HG03342 (cell line): ENCODE measurements around the gene KIF26B.

ENCODE experiments used
- ATAC-seq: cut with Tn5 transposase; IDR thresholded peaks from one replicate; pipeline ENCODE4 v1.9.1; 2021; ENCODE audit warnings: mild to moderate bottlenecking, moderate library complexity; ENCODE audit not compliant: unreplicated experiment

Gene KIF26B

GRCh38 chr1:245448975-245449431 lies 294.2 kb downstream of the KIF26B start:
- no peak for ATAC-seq

DNA sequence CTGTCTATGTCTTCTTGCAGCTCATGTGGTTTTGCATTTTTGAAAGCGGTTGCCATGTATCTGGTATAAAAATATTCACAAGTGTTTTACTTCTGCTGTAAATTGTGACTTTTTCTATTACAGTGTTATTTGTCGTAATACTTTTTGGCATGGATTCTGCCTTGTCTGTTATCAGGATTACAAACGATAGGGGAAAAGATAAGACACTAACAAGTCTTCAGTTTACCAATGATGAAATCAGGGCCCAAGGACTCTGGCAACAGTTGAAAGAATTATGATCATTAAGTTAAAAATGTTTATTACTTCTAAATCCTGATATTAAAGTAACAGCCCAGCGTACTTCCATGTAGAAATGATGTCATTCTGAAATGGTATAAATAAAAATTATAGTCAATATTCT lies 298.8 kb downstream of the KIF26B start:
- no peak for ATAC-seq

DNA sequence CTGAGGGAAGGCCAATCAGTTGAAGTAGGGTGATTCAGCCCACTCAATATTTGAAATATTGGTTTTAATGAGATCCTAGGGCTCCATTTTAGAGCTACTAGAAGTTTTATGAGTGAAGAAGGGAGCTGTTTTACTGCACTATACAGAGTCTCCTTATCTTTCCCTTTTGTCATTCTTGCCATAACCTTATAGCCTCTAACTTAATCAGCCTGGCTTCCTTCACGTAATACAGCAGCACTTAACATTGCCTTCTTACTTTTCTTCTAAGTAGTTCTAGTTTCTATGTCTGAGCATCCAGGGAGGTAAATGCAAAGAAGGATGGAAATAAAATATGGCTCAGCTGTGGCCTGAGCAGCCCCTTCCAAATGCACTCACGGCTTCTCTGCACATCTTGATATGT lies 299.3 kb downstream of the KIF26B start:
- ATAC-seq: no peak

DNA sequence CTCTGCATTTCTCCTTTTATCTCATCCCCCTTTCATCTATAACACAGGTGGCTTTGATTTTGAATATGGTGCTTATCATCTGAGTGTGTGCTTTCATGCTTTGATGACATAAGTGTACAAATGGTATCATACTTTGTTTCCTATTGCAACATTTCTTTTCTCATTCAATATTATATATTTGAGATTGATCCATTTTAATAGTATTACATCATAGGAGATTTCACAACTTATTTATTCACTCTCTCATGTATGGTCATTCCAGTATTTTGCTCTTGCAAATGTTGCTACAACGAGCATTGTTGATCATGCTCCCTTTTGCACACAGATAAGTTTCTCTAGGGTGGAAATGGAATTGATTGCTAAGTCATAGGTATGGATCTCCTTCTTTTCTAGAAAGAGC lies 302.8 kb downstream of the KIF26B start:
- ATAC-seq: no peak

- ATAC-seq: no peak
Measured at GRCh38 chr1:245458234-245458633, 303.4 kb downstream of the KIF26B start.

GRCh38 chr1:245458761-245459174 lies 304.0 kb downstream of the KIF26B start:
- no peak for ATAC-seq

GRCh38 chr1:245459621-245460020 lies 304.8 kb downstream of the KIF26B start:
- no peak for ATAC-seq

- ATAC-seq: no peak
Measured at GRCh38 chr1:245461681-245462080, 306.9 kb downstream of the KIF26B start.

- ATAC-seq: no peak
Measured at GRCh38 chr1:245462161-245462560, 307.4 kb downstream of the KIF26B start.

DNA sequence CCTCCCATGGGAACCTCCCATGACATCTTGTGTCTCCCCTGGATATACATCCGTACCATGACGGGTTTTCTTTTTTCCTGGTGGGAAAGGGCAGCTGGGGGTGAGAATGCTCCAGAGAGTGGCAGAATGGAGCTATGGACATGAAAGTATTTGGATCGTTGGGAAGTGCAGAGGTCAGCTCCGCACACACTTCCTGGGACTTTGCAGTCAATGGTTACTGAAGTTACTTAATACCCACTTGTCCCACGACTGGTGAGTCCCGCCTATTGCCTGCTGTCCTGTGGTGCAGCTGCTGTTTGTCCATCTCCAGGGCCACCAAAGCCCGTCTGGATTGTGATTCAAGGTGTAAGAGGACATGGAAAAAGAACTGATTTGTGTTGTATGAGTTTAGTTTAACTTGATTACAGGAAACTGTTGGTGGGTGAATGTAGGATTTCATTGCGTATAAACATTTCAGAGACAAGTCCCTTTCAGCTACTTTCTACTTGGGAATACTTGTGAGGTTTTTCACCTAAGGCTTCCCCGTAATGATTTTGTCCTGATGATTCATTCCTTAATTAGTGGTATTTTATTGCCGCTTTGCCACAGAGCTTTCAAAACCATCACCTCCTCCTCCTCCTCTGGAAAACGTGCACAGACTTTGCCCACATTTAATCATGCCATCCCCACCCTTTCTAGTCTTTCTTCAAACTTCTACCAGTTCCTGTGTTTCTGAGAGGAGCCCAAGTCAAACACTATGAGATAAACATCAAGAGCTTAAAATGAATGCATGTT lies 308.8 kb downstream of the KIF26B start:
- ATAC-seq: no peak

GRCh38 chr1:245464290-245464689 lies 309.5 kb downstream of the KIF26B start:
- ATAC-seq: no peak

- no peak for ATAC-seq
Measured at GRCh38 chr1:245465666-245466065, 310.9 kb downstream of the KIF26B start.

- ATAC-seq: no peak
Measured at GRCh38 chr1:245466261-245466660, 311.5 kb downstream of the KIF26B start.

- ATAC-seq: no peak
Measured at GRCh38 chr1:245467804-245468203, 313.0 kb downstream of the KIF26B start.

DNA sequence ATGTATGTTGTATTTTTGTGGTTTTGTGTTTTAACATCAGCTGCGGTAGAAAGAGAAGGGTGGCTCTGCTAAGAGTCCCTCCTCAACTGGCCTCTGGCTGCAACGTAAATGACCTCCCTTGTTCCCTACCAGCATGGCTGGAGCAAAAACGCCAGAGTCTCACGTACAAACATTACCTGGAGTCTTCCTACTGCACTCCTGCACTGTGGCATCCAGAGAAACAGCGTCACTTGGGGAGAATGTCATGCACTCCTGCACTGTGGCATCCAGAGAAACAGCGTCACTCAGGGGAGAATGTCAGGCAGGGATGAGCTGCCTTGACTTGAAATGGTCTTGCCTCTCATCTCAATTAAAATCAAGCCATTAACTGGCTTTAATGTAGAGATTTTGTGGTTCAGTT lies 314.2 kb downstream of the KIF26B start:
- no peak for ATAC-seq

- ATAC-seq: no peak
Measured at GRCh38 chr1:245469734-245470133, 314.9 kb downstream of the KIF26B start.

DNA sequence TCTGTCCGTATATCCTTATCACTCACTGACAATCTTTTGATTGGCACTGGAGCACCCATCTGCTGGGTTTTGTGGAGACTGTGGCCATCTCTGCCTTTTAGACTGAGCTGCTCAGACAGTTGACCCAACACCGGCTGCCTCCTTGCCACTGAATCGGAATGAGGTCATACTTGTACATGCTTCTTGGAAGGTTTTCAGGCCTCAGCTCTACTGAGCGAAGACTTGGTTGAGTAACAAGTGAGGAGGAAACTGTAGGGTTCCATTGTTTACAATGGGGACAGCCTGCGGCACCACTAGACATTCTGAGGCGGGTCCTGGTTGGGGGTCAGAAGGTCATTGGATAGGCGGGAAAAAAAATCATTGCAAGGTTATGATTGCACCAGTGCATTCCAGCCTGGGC lies 320.3 kb downstream of the KIF26B start:
- ATAC-seq: no peak

DNA sequence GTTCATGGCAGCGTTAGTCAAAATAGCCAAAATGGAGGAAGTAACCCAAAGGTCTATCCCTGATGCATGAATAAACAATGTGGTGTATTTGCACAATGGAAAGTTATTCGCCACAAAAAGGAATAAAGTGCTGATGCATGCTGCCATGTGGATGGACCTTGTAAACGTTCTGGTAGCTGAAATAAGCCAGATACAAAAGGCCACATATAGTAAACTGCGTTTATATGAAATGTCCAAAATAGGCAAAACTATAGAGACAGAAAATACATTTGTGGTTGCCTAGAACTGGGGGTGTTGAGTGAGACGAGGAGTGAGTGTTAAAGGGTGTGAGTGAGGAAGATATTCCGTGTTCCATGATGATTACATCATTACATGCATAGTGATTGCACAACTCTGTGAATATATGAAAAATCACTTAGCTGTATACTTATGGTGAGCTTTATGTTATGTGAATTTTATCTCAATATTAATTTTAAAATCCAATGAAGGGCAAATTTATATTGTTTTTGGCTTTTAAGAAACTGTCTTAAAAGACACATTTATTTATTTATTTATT lies 321.3 kb downstream of the KIF26B start:
- ATAC-seq: no peak

DNA sequence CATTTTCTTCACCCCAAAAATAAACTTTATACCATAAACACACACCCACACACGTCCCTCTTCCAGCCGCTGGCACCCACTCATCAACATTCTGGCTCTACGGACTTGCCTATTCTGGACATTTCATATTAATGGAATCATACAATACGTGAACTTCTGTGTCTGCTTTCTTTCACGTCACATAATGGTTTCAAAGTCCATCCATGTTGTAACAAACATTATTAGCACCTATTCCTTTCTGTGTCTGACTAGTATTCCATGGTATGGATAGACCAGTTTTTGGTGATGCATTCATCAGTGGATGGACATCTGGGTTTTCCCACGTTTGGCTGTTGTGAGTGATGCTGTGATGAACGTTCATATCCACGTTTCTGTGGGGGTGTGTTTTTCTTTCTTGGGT lies 323.2 kb downstream of the KIF26B start:
- ATAC-seq: no peak

GRCh38 chr1:245480393-245481120 lies 325.8 kb downstream of the KIF26B start:
- no peak for ATAC-seq

- no peak for ATAC-seq
Measured at GRCh38 chr1:245481261-245481660, 326.5 kb downstream of the KIF26B start.

DNA sequence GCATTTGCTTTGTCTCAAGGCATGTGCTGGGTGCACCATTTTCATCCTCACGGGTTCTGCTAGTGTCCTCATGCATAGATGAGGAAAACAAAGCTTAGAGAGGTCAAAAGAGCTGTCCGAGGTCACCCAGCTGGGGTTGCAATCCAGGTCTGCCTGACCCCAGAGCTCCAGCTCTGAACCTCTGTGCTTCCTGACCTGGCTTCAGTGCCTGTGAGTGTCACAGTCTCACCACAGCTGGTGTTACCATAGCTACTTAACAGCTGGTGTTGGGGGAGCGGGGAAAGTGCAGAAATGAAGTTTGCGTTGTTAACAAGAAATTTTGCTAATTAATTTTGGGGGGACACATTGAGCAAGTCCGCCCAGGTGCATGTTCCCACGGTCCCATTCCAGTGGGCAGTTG lies 328.5 kb downstream of the KIF26B start:
- no peak for ATAC-seq
